Measurements from ENCODE around the gene RAPSN. TPM values are rescaled to one million over a fixed set of nuclear protein-coding genes. Genes with fewer than 3 reads are reported as not detected.

RAPSN gene
- total RNA-seq, 1 donor from 2014 or later: not detected

DNA sequence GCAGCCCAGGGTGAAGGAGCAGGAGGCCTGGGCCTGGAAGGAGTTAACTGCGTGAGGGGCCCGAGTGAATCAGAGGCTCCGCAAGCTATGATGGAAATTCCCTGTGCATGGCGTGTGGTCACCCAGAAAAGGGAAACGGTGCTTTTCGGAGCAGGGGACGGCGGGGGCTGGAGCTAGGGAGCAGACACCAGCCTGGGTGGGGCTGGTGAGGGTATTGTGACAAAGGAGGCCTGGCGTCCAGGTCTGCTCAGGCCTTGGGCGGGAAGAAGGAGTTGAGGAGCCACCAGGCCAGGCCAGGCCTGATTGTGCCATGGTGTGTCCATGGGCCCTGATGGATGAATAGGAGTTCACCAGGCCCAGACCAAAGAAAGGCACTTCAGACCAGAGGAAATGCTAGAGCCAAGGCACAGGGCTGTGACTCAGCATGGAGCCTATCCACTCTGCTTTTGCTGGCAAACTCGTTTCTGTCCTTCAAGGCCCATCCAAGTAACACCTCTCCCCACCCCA lies 57.8 kb downstream of the RAPSN start:
- DNase-seq (ENCODE audit: low read depth): no peak
- H3K4me3 ChIP-seq (ENCODE audit: low read depth, low read length): no peak overlapping the region
- TF ChIP-seq, protein P1, sequence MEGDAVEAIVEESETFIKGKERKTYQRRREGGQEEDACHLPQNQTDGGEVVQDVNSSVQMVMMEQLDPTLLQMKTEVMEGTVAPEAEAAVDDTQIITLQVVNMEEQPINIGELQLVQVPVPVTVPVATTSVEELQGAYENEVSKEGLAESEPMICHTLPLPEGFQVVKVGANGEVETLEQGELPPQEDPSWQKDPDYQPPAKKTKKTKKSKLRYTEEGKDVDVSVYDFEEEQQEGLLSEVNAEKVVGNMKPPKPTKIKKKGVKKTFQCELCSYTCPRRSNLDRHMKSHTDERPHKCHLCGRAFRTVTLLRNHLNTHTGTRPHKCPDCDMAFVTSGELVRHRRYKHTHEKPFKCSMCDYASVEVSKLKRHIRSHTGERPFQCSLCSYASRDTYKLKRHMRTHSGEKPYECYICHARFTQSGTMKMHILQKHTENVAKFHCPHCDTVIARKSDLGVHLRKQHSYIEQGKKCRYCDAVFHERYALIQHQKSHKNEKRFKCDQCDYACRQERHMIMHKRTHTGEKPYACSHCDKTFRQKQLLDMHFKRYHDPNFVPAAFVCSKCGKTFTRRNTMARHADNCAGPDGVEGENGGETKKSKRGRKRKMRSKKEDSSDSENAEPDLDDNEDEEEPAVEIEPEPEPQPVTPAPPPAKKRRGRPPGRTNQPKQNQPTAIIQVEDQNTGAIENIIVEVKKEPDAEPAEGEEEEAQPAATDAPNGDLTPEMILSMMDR (conservative IDR thresholded peaks at IDR 0.05; ENCODE audit: low read depth, low read length): no peak

DNA sequence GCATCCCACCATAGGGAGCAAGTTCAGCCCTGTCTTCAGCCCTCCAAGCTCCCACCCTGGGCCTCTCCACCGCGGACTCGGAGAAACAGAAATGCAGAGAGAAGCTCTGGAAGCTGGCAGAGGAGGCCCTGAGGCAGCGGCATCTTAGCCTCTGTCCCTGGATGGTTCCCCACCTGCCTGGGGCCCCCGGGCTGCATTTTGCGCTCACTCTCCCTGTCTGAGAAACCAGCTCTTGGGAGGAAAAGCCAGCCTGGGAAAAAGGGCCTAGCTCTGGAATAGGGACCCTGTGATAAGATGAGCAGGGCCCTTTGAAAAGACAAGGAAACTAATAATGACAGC lies 58.5 kb downstream of the RAPSN start:
- no peak overlapping the region for H3K4me3 ChIP-seq (ENCODE audit: low read depth, low read length)
- TF ChIP-seq, protein P1 (conservative IDR thresholded peaks at IDR 0.05; ENCODE audit: low read depth, low read length): no peak
- DNase-seq (ENCODE audit: low read depth): no peak

DNA sequence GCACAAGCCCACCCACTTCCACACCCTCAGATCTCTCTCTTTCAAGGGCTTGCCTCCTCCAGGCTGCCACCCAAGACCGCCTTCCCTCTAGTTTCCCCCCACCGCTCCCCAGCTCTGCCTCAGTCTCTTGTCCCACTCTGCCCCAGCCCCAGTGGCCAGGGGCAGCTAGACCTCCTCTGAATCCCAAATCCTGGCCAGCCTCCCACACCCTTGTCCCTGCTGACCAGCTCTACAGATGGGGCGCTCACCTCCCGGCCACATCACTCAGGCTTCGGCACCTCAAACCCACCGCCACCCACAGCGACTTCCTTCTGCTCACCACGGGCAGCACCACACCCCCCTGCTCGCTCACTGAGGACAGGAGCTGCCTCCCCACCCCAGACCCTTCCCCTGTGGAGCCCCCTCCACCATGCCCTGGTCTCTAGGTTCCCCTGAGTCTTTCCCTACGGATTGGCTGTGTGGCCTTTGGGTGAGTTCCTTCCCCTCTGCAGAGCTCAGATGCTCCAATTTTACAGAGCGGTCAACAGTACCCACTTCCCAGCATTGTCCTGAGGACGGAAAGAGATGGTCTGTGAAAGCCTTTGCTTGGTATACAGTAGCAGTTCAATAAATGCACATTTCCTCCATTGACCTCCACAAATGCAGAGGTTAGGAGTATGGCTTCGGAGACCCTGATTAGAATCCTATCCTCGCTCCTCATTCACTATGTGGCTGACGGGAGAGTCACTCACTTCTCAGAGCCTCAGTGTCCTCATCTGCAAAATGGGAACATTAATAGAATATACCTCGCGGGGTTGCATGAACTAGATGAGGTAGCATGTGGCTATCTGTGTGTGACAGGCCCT lies 59.1 kb downstream of the RAPSN start:
- H3K4me3 ChIP-seq (ENCODE audit: low read depth, low read length): no peak overlapping the region
- DNase-seq (ENCODE audit: low read depth): no peak
- TF ChIP-seq, protein P1 (conservative IDR thresholded peaks at IDR 0.05; ENCODE audit: low read depth, low read length): no peak

DNA sequence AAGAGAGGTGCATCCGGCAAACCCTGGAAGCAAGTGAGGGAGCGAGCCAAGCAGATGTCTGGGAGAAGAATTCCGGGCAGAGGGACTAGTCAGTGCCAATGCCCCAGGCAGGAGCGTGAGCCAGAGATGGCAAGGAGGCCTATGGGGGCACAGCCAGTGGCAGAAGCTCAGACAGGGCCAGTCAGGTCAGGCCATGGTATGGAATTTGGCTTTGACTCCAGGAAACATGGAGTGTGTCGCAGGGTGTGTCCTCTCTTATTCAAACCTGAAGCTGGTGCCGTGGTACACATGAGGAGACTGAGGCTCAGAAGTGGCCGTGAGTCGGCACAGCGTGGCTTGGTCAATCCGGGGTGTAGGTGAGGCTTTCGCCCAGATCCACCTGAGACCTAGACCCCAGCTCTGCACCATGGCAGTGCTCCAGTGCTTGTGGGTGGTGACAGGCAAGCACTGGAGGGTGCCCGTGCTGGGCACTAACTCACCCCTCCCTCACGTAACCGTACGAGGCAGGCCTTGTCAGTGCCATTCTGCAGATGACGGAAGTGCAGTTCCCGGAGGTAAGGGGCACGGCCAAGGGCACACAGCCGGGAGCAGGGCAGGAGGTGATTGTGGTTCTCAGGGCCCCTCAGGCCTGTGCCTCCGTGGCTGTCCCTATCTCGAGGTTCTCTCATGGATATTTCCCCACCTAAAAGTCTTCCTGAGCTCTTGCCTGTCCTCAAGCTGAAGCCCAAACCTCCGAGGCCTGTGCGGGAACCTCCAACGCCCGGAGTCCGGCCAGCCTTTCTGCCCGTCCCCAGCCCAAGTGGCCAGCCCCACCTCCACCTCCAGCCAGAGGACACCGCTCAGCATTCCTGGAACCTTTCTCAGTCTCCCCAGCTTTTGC lies 60.0 kb downstream of the RAPSN start:
- H3K4me3 ChIP-seq (ENCODE audit: low read depth, low read length): no peak overlapping the region
- DNase-seq (ENCODE audit: low read depth): no peak
- TF ChIP-seq, protein P1 (conservative IDR thresholded peaks at IDR 0.05; ENCODE audit: low read depth, low read length): no peak

DNA sequence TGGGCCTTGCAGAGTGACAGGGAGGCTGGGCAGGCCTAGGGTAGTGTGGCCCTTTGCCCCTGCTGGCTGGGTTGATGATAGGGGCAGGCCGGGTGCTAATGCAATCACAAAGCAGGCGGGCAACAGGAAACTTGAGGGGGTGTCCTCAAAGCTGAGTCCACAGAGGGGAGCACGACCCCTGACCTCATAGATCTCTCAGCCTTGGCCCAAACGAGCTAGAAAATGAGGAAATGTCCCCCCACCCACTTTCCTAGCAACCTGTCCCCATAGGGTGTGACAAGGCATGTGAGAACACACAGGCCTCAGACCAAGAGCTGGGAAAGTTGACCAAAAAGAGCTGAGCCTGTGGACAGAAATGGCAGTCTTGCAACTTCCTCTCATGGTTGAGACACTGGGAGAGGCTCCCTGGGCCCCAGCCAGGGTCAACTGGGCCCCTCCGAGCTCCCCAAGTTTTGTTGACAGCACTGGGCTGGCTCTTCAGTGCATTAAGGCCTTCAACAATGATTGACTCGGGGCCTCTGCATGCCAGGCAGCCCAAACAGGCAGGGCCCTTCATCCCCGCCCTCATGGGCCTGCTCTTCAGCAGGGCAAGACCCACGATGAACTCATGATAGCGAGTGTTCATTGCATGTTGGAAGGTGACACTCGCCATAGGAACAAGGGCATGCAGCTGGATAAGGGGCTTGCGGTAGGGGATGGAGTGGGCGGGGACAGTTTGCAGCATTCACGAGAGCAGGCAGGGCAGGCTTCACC lies 60.8 kb downstream of the RAPSN start:
- H3K4me3 ChIP-seq (ENCODE audit: low read depth, low read length): no peak overlapping the region
- DNase-seq (ENCODE audit: low read depth): no peak
- TF ChIP-seq, protein P1 (conservative IDR thresholded peaks at IDR 0.05; ENCODE audit: low read depth, low read length): no peak

Other genes starting within 250 kb of the RAPSN start
- gene DDB2, start 234.2 kb downstream of the RAPSN start, total RNA-seq: 30.0 and 50.2 TPM in 2 replicates
- gene ACP2, start 200.3 kb downstream of the RAPSN start, total RNA-seq: 28.2 and 32.3 TPM in 2 replicates
- gene NR1H3, start 191.1 kb downstream of the RAPSN start, total RNA-seq: 8.5 and 9.6 TPM in 2 replicates
- 14.0 and 24.7 TPM in 2 replicates for gene MADD, start 179.0 kb downstream of the RAPSN start, total RNA-seq
- gene MYBPC3, start 96.4 kb downstream of the RAPSN start, total RNA-seq: not detected in 2 replicates
- not detected in 2 replicates for gene SPI1, start 70.6 kb downstream of the RAPSN start, total RNA-seq
- 64.5 and 73.5 TPM in 2 replicates for gene SLC39A13, start 40.5 kb downstream of the RAPSN start, total RNA-seq
- 169 and 319 TPM in 2 replicates for gene PSMC3, start 22.7 kb downstream of the RAPSN start, total RNA-seq
- gene CELF1, start 104.0 kb upstream of the RAPSN start, total RNA-seq: 64.8 and 71.8 TPM in 2 replicates
- 124 and 170 TPM in 2 replicates for gene PTPMT1, start 116.5 kb upstream of the RAPSN start, total RNA-seq
- gene KBTBD4, start 129.8 kb upstream of the RAPSN start, total RNA-seq: 12.3 and 27.2 TPM in 2 replicates
- gene NDUFS3, start 129.9 kb upstream of the RAPSN start, total RNA-seq: 85.6 and 89.3 TPM in 2 replicates
- gene FAM180B, start 137.5 kb upstream of the RAPSN start, total RNA-seq: not detected in 2 replicates
- 2.9 and 3.1 TPM in 2 replicates for gene C1QTNF4, start 145.3 kb upstream of the RAPSN start, total RNA-seq
- gene MTCH2, start 193.4 kb upstream of the RAPSN start, total RNA-seq: 153 and 160 TPM in 2 replicates

Data from epithelial cell of proximal tubule (primary cell).